ENCODE measurements around the gene KPNB1. TPM values are rescaled to one million over a fixed set of nuclear protein-coding genes. Genes with fewer than 3 reads are reported as not detected.
A peak's percentile ranks its signal among the peaks of the same experiment; 100 is the strongest.
"Not testable (repeated sequence)": the region's sequence is repeated elsewhere in the genome, so short reads cannot be mapped to it uniquely, and the experiment has no call there.

KPNB1 gene
- total RNA-seq, 2 donors from 2014 or later = 452 to 500 TPM

DNA sequence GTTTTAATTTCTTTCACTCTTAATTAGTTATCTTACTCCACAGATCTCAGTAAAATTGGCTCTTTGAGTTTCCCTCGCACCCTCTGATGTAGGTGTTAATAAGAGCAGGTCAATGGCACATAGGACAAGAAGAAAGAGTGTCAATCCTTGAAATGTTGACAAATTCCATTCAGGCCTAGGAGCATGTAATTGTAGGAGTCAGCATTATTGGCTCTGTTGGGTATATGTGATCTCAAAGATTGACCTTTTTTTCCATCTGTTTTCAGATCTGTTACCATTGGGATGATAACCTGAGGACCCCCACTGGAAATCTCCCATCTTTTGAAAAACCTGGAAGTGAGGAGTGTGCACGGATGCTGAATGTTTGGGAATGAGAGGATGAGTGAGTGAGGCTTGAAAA, 32.4 kb downstream of the KPNB1 start:
- H3K9ac ChIP-seq (ENCODE audit: extremely low read depth, low read length, poor library complexity, severe bottlenecking) = no peak overlapping the region
- H3K9me3 ChIP-seq (ENCODE audit: control insufficient read depth, low read length) = no peaks in the 10 kb centered on the region
- Mint-ChIP-seq H3K4me1 (peaks cover 6% of the 10 kb centered on the region), H3K9me3 (no peaks in the 10 kb centered on the region), H3K4me3 (no peak overlapping the region), H3K27me3 (ENCODE audit: insufficient read depth) (no peaks in the 10 kb centered on the region), H3K27ac (no peak overlapping the region), H3K36me3 (ENCODE audit: low read depth) (peaks cover 69% of the 10 kb centered on the region)
- H3K4me3 ChIP-seq (ENCODE audit: low read length) = no peak overlapping the region
- H3K27ac ChIP-seq (ENCODE audit: low read depth, low read length) = no peak overlapping the region
- no peak for DNase-seq
- 83 to 100% methylated on average over 1 to 2 of the region's 2 CpGs for WGBS, 2 experiments (ENCODE audit: insufficient coverage in 1 of 2, insufficient read length in 1 of 2)
- no peaks in the 10 kb centered on the region for H3K4me1 ChIP-seq (ENCODE audit: control insufficient read depth, insufficient read depth, low read length)
- H3K36me3 ChIP-seq (ENCODE audit: control insufficient read depth, insufficient read depth, low read length) = peaks cover 89% of the 10 kb centered on the region
- TF ChIP-seq, protein P1, sequence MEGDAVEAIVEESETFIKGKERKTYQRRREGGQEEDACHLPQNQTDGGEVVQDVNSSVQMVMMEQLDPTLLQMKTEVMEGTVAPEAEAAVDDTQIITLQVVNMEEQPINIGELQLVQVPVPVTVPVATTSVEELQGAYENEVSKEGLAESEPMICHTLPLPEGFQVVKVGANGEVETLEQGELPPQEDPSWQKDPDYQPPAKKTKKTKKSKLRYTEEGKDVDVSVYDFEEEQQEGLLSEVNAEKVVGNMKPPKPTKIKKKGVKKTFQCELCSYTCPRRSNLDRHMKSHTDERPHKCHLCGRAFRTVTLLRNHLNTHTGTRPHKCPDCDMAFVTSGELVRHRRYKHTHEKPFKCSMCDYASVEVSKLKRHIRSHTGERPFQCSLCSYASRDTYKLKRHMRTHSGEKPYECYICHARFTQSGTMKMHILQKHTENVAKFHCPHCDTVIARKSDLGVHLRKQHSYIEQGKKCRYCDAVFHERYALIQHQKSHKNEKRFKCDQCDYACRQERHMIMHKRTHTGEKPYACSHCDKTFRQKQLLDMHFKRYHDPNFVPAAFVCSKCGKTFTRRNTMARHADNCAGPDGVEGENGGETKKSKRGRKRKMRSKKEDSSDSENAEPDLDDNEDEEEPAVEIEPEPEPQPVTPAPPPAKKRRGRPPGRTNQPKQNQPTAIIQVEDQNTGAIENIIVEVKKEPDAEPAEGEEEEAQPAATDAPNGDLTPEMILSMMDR (conservative IDR thresholded peaks at IDR 0.05) = no peak
- H3K27me3 ChIP-seq (ENCODE audit: control insufficient read depth, insufficient read depth, low read length, poor library complexity, severe bottlenecking) = no peaks in the 10 kb centered on the region

DNA sequence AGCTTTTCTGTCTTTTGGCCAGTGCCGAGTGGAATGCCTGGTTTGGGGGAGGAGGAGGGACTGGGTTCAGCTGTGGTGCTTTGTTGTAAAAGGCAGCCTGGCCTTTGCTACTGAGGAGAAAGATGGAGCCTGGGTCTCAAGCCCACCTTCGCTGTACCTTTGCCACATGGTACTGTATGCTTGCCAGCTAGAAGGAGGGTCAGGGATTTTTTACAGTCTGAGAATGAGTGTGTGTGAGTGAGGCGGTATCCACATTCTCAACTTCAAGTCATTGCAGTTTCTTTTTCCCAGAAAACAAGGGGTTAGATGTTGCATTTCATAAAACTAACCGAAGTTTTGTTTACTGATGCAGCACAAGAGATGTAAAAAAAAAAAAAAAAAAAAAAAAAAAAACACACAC, 33.0 kb downstream of the KPNB1 start:
- H3K9ac ChIP-seq (ENCODE audit: extremely low read depth, low read length, poor library complexity, severe bottlenecking); H3K9me3 Mint-ChIP-seq; H3K4me1 ChIP-seq (ENCODE audit: control insufficient read depth, insufficient read depth, low read length); H3K9me3 ChIP-seq (ENCODE audit: control insufficient read depth, low read length); H3K27me3 Mint-ChIP-seq (ENCODE audit: insufficient read depth); H3K4me3 Mint-ChIP-seq; H3K27ac ChIP-seq (ENCODE audit: low read depth, low read length); H3K4me3 ChIP-seq (ENCODE audit: low read length); H3K27me3 ChIP-seq (ENCODE audit: control insufficient read depth, insufficient read depth, low read length, poor library complexity, severe bottlenecking); DNase-seq: not testable (repeated sequence)
- 96 to 100% methylated on average over 2 to 3 of the region's 4 CpGs for WGBS, 2 experiments (ENCODE audit: insufficient coverage in 1 of 2, insufficient read length in 1 of 2)
- Mint-ChIP-seq H3K4me1 (peaks cover 12% of the 10 kb centered on the region), H3K36me3 (ENCODE audit: low read depth) (peaks cover 64% of the 10 kb centered on the region), H3K27ac (peak overlapping the region; percentile 70)
- peaks cover 83% of the 10 kb centered on the region for H3K36me3 ChIP-seq (ENCODE audit: control insufficient read depth, insufficient read depth, low read length)

DNA sequence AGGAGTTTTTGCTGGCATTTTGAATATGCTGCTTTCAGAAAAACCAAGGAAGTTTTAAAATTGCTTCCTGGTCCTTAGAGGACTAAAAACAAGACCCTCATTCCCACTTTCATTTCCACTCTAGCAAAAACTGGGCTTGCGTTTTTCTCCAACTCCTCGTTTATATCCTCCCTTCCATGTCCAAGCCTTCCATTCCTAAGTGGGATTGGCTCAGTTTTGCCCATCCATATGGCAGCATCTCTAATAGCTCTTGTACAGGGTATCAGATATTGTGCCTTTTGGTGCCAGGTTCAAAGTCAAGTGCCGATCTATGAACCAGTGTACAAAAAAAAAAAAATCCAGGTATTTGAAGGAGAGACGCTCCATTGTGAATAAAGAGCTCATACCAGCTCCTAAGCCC, 34.3 kb downstream of the KPNB1 start:
- H3K27ac Mint-ChIP-seq = no peak overlapping the region
- 95 to 97% methylated on average over 3 to 4 of the region's 4 CpGs for WGBS, 2 experiments (ENCODE audit: insufficient coverage in 1 of 2, insufficient read length in 1 of 2)

More for the DNA sequence above, 34.3 kb downstream of the KPNB1 start:
- Mint-ChIP-seq H3K4me1 (peaks cover 14% of the 10 kb centered on the region), H3K4me3 (no peak overlapping the region), H3K9me3 (no peaks in the 10 kb centered on the region), H3K36me3 (ENCODE audit: low read depth) (peaks cover 54% of the 10 kb centered on the region), H3K27me3 (ENCODE audit: insufficient read depth) (no peaks in the 10 kb centered on the region)
- TF ChIP-seq, protein P1 (conservative IDR thresholded peaks at IDR 0.05) = no peak
- H3K36me3 ChIP-seq (ENCODE audit: control insufficient read depth, insufficient read depth, low read length) = peaks cover 71% of the 10 kb centered on the region
- H3K4me1 ChIP-seq (ENCODE audit: control insufficient read depth, insufficient read depth, low read length) = no peaks in the 10 kb centered on the region
- no peaks in the 10 kb centered on the region for H3K9me3 ChIP-seq (ENCODE audit: control insufficient read depth, low read length)
- no peak overlapping the region for H3K4me3 ChIP-seq (ENCODE audit: low read length)
- no peak overlapping the region for H3K27ac ChIP-seq (ENCODE audit: low read depth, low read length)
- DNase-seq = peak; percentile 44
- no peaks in the 10 kb centered on the region for H3K27me3 ChIP-seq (ENCODE audit: control insufficient read depth, insufficient read depth, low read length, poor library complexity, severe bottlenecking)
- no peak overlapping the region for H3K9ac ChIP-seq (ENCODE audit: extremely low read depth, low read length, poor library complexity, severe bottlenecking)
